Sigmoid colon (tissue), 4 donors: ENCODE measurements around the gene GRM5.
A peak's percentile ranks its signal among the peaks of the same experiment; 100 is the strongest.
"Not testable (repeated sequence)": the region's sequence is repeated elsewhere in the genome, so short reads cannot be mapped to it uniquely, and the experiment has no call there.

Experiments
- CTCF ChIP-seq, 4 experiments: fragments of 450-650 bp in 3 of 4; fragments of 200-600 bp in 1 of 4; IDR thresholded peaks; one replicate each; pipeline ENCODE4 v1.5.1; 2016 to 2019; ENCODE audit warnings: antibody characterized with exemption in 4 of 4, mild to moderate bottlenecking in 3 of 4, moderate library complexity in 2 of 4
- EP300 ChIP-seq, 4 donors: sonication (generic); formaldehyde crosslinking; IDR thresholded peaks; one replicate each; pipeline ENCODE4 v1.6.1; 2017; ENCODE audit warnings: antibody characterized with exemption in 4 of 4
- POLR2A ChIP-seq, 2 donors: fragments of 450-650 bp; IDR thresholded peaks; one replicate each; pipeline ENCODE4 v1.6.1; 2016; ENCODE audit warnings: antibody characterized with exemption in 2 of 2, mild to moderate bottlenecking in 2 of 2, moderate library complexity in 2 of 2
- POLR2AphosphoS5 ChIP-seq, 4 donors: sonication (generic); formaldehyde crosslinking; IDR thresholded peaks; one replicate each; pipeline ENCODE4 v1.6.1; 2017; ENCODE audit warnings: antibody characterized with exemption in 4 of 4

- TF ChIP-seq CTCF (IDR thresholded peaks at IDR 0.05), result peak; percentile 10 to 61 (median 36)
- TF ChIP-seq POLR2A, POLR2AphosphoS5, EP300 (IDR thresholded peaks at IDR 0.05): not testable (repeated sequence)
Measured at GRCh38 chr11:89097956-89098355, 32.2 kb upstream of the GRM5 start.
